Measurements from ENCODE around the gene ETV7. TPM values are rescaled to one million over a fixed set of nuclear protein-coding genes. Genes with fewer than 3 reads are reported as not detected.
A peak's percentile ranks its signal among the peaks of the same experiment; 100 is the strongest.
"Not testable (repeated sequence)": the region's sequence is repeated elsewhere in the genome, so short reads cannot be mapped to it uniquely, and the experiment has no call there.

The ETV7 gene
- not detected for total RNA-seq

- DNase-seq = no peak
Observed at GRCh38 chr6:36387440-36388303, at the start of gene ETV7. ETV7 (minus strand) TSS chr6:36387669; CDS start chr6:36387541, 128 bp downstream.

DNA sequence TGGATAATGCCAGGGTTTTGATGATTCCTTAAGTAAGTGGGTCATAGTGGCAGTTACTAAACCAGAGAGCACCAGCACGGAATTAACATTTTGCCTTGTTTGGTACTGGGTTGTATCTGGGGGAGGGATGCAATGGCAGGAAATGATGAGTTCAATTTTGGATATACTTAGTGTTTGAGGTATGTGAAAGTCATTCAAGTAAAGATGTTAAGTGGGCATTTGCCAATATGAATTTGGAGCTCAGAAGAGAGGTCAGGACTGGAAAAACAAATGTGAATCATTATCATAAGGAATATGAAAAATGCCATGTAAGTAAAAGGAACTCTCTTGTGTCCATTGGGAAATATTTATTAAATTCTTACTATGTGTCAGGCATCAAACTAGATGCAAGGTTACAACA, 49.0 kb upstream of the ETV7 start:
- DNase-seq = no peak

GRCh38 chr6:36432151-36432671, 44.7 kb upstream of the ETV7 start:
- DNase-seq = no peak

DNA sequence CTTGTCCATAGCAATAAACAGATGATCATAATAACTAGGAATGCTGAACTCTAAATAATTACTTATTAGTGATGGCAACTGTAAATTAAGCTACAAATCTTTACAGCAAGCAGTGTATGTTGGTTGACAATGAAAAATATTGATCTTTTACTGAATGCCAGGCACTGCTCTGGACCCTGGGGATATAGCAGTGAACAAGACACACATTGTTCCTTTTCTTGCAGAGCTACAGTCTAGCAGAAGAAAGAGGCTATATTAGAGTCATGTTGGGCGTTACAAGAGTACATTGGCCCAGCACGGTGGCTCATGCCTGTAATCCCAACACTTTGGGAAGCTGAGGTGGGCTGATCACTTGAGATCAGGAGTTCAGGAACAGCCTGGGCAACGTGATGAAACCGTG, 43.7 kb upstream of the ETV7 start:
- DNase-seq = no peak

- no peak for DNase-seq
Observed at GRCh38 chr6:36430351-36430750, 42.9 kb upstream of the ETV7 start.

DNA sequence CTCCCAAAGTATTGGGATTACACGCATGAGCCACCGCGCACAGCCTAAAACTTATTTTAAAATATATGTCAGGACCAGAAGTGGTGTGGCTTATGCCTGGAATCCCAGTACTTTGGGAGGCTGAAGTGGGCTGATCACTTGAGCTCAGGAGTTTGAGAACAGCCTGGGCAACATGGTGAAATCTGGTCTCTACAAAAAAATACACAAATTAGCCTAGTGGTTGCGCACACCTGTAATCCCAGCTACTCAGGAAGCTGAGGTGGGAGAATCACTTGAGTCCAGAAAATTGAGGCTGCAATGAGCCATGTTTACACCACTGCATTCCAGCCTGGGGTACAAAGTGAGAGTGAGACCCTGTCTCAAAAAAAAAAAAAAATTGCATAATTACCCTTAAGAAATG, 41.4 kb upstream of the ETV7 start:
- no peak for DNase-seq

DNA sequence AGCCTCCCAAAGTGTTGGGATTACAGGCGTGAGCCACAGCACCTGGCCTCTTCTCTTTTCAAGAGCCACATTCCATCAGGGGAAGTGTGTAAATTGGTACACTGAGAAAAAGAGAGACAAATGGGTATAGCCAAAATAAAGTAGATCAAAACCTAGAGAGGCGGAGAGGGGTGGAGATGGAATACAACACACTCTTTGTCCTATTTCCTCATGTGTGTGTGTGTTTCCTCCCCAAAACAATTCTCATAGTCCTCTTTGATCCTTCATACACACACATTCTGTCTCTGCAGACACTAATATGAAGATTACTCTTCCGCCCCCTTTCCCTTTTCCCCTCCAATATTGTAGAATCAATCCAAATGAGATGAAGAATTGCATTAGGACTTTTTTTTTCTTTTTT, 39.2 kb upstream of the ETV7 start:
- no peak for DNase-seq

- peak; percentile 97 for DNase-seq
Observed at GRCh38 chr6:36423101-36423824, 35.8 kb upstream of the ETV7 start.

DNA sequence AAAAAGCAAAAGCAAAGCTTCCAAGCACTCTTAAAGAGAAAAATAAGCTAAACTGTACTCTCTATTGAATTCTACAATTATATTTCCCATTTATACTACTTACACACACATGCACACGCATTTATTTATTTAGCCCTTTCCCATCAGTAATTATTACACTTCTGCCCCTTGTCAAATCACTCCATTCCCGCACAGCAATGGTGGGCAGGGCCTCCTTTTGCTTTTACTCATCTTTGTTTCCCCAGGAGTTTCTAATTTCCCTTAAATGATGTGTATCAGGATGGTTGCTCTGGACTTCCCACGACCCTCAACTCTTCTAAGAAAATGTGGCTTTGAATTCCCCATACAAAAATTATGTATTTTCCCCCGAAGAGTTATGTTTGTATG, 35.2 kb upstream of the ETV7 start:
- no peak for DNase-seq

- no peak for DNase-seq
Observed at GRCh38 chr6:36419310-36419709, 31.8 kb upstream of the ETV7 start.

DNA sequence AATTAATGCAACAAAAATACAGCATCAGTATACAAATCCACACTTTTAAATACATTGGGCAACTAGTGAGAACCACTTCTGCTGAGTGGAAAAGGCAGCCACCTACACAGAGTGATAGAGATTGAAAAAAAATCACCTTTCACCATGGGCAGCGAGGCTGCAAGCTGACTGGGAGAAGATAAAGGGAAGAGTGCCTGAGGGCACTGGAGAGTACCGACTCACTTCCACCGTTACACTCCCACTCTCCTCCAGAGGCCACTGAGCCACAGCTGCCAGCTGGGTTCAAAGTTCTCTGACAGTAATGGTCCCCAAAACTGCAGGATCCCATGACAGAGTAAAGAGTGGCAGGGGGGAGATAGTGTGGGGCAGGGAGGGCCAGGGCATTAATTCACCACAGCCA, 31.1 kb upstream of the ETV7 start:
- no peak for DNase-seq

DNA sequence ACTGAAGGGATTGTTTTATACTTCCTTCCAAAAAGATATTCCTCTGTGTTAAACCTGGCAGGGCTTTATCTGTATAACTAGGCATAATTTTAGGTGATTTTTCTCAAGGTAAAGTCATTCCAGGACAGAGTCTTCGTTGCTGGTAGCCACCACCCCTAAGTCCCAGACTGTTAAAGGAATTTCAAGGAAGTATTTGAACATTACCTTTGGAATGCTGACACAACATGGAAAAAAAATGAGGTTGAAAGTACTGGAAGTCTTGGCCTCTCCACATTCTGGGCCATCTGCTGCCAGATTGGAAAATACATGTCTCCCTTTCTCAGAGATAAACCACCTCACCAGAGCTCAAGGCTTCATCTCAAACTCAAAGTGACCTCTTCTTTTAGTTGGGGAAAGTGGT, 27.0 kb upstream of the ETV7 start:
- no peak for DNase-seq

DNA sequence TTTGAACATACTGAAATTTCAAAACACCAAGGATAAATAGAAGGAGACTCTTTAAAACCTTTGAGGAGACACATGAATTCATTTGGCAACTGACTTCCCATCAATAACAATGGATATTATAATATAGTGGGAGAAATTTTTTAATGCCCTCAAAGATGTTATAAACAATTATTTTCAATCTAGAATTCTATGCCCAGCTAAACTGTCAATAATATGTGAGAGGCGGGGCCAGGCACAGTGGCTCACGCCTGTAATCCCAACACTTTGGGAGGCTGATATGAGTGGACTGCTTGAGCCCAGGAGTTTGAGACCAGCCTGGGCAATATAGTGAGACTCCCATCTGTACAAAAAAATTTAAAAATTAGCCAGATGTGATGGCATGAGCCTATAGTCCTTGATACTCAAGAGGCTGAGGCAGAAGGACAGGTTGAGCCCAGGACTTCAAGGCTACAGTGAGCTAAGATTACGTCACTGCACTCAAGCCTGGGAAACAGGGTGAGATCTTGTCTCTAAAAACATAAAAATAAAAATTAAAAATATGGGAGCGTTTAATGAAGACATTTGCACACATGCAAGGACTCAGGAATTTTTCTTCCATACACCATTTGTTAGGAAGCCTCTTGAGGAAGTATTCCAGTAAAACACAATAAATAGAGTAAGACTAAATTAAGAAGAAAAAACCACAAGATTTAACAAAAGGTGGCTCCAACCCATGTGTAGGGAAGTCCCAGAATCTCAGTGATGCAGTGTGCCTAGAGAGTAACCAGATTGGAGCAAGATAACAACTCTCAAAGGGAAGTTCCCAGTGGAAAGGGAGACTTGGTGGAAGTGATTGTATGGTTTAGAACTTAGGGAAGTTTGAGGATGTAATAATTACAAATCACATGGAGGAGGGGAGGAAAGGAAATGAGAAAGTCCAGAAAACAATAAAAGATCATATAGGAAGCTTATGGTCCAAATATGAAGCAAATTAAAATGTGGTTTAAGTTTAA, 26.3 kb upstream of the ETV7 start:
- DNase-seq = no peak

DNA sequence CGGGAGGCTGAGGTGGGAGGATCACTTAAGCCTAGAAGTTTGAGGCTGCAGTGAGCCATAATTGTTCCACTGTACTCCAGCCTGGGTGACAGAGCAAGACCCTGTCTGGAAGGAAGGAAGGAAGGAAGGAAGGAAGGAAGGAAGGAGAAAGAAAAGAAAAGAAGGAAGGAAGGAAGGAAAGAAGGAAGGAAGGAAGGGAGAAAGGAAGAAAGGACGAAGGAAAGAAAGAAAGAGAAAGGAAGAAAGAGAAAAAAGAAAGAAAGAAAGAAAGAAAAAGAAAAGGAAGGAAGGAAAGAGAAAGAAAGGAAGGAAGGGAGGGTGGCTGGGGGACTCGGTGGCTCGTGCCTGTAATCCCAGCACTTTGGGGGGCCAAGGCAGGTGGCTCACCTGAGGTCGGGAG, 22.2 kb upstream of the ETV7 start:
- not testable (repeated sequence) for DNase-seq

DNA sequence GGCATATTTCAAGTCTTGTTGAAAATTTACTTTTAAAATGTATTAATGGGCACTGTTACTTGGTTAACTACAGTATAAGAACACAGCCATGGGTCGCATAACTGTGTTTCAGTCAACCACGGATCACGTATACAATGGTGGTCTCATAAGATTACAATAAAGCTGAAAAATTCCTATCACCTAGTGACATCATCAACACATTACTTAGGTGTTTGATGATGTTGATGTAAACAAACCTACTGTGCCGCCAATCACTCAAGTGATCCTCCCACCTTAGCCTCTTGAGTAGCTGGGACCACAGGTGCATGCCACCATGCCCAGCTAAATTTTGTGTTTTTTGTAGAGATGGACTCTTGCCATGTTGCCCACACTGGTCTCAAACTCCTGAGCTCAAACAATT, 16.7 kb upstream of the ETV7 start:
- DNase-seq = no peak

DNA sequence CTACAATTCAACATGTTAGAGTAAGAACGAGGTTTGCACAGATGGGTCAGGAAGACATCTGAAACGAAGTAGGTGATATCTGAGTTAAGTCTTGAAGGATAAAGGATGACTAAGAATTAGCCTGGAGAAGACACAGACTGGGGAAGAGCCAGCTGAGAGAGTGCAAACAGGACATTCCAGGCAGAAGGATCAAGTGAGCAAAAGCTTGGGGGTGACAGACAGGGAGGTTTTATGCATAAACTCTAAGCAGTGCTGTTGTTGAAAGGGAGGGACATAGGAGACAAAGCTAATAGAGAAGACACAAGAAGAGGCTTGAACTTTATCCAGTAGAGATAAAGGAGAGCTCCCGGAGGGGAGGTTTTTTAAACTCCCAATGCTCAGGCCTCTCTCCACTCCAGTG, 15.0 kb upstream of the ETV7 start:
- no peak for DNase-seq

GRCh38 chr6:36399970-36400369, 12.5 kb upstream of the ETV7 start:
- no peak for DNase-seq

DNA sequence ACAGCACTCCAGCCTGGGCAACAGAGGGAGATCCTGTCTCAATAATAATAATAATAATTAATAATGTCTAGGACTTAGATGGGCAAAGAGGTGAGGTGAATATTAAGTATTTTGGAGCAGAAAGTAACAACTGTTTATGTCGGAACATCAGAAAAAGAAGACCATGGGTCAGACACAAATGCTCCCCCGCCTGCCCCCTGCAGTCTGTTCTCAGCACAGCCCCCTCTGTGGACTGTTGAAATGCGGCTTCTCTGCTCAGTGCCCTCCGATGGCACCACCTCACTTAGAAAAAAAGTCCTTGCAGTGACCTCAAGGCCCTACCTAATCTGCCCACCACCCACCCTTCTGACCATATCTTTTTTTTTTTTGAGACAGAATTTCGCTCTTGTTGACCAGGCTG, 5.2 kb upstream of the ETV7 start:
- no peak for DNase-seq

DNA sequence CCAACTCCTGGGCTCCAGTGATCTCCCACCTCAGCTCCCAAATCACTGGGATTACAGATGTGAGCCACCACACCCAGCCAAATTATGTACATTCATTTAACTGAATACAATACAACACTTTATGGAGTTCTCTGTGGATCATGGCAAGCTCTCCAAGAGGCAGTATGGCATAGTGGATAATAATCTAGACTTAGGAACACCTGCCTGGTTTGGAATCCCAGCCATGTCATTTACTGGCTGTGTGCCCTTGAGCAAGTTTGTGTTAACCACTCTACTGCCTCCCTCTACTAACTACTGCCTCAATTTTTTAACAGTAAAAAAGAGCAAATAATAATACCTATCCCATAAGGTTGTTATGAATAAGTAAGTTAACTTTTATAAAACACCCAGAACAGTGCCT, 1.9 kb upstream of the ETV7 start:
- DNase-seq = no peak

DNA sequence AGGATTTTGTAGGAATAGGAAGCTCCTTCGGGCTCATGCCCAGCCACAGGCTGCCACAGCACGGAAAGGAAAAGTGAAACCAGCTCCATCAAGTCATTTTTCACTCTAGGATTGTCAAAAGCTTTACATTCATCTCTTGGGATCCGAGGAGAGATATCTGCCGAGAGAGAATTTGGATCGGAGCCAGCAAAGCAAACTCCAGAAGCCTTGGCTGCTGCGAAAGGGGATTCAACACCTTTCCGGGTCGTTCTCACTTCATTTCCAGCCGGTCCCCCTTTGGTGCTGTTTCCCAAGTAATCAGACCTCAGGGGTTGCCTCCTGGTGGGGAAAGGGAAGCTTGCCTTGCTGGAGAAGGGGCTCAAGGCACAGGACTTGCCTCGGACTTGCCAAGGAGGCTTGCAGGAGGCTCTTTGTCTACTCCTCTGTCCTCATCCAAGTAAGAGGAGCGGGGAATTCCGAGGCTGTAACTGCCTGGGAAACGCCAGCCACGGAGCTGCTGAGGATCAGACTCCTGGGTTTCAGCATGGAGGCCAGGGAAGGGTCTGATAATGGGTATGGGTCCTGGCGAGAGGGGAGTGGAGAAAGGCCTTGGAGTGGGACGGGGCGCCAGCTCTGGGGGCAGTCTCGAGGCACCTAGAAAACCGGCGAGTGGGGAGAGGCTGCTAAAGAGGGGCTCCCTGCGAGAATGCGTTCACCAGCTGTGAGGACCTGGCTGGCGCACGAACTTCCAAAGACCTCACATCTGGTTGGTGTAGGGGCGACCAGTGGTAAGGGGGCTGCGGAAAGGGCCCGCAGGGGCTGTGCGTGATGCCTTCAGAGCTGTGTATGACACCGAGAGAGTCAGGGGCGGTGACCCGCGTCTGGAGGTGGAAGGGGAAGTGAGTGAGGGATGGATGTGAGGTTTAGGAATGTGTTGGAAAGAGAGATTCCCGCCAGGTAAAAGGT, 702 bp downstream of the ETV7 start:
- no peak for DNase-seq

DNA sequence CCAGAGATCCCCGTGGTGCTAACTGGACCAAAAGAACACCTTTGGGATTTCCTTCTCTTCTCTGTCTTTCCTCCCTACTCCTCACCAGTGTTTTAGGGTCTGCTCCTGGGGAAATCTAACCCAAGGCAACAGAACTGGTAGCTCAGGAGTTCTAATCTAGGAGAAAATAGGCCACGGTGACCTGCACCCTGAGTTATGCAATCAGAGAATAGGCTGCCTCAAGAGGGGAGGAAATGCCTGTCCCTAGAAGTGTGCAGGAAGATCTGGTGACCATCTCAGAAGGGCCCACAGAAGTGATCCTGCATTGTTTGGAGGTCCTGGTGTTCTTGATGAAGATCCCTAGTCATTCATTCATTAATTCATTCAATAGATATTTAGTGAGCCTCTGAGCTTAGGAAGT, 3.4 kb downstream of the ETV7 start:
- DNase-seq = no peak

All from occipital lobe (tissue), 2 donors.